ENCODE data around the gene IRF7.

The IRF7 gene

DNA sequence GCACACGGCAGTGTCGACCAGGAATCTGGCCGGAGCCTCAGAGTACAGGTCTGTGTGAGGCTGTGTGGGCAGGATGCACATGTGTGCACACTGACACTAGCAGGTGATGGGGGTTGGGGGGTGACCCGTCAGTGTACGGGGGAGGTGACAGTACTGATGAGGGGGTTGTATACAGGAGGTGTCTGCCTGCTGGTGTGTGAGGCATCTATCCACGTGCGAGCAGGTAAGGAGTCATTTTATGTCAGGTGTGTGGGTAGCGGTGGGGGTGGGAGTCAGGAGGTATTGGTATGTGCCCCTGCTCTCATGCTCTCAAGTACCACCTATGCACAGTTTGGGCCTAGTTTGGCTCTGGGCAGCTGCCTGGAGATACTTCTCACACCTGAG, 44.0 kb downstream of the IRF7 start:
- TF ChIP-seq, protein P1, sequence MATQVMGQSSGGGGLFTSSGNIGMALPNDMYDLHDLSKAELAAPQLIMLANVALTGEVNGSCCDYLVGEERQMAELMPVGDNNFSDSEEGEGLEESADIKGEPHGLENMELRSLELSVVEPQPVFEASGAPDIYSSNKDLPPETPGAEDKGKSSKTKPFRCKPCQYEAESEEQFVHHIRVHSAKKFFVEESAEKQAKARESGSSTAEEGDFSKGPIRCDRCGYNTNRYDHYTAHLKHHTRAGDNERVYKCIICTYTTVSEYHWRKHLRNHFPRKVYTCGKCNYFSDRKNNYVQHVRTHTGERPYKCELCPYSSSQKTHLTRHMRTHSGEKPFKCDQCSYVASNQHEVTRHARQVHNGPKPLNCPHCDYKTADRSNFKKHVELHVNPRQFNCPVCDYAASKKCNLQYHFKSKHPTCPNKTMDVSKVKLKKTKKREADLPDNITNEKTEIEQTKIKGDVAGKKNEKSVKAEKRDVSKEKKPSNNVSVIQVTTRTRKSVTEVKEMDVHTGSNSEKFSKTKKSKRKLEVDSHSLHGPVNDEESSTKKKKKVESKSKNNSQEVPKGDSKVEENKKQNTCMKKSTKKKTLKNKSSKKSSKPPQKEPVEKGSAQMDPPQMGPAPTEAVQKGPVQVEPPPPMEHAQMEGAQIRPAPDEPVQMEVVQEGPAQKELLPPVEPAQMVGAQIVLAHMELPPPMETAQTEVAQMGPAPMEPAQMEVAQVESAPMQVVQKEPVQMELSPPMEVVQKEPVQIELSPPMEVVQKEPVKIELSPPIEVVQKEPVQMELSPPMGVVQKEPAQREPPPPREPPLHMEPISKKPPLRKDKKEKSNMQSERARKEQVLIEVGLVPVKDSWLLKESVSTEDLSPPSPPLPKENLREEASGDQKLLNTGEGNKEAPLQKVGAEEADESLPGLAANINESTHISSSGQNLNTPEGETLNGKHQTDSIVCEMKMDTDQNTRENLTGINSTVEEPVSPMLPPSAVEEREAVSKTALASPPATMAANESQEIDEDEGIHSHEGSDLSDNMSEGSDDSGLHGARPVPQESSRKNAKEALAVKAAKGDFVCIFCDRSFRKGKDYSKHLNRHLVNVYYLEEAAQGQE (IDR thresholded peaks at IDR 0.05; ENCODE audit: low read depth), result no peak
- TF ChIP-seq MAX (IDR thresholded peaks at IDR 0.05), result no peak
- TF ChIP-seq TEAD4 (IDR thresholded peaks at IDR 0.05), result no peak
- no peak for TF ChIP-seq RAD21 (IDR thresholded peaks at IDR 0.05; ENCODE audit: low read depth)
- TF ChIP-seq CREB1 (IDR thresholded peaks at IDR 0.05; ENCODE audit: low read depth), result no peak
- TF ChIP-seq CEBPB (IDR thresholded peaks at IDR 0.05), result no peak
- TF ChIP-seq NFIC (IDR thresholded peaks at IDR 0.05), result no peak
- no peak for TF ChIP-seq EGR1 (IDR thresholded peaks at IDR 0.05)
- TF ChIP-seq YY1 (IDR thresholded peaks at IDR 0.05; ENCODE audit: low read depth), result no peak
- TF ChIP-seq EP300 (IDR thresholded peaks at IDR 0.05; ENCODE audit: borderline replicate concordance), result no peak
- TF ChIP-seq, protein P2, sequence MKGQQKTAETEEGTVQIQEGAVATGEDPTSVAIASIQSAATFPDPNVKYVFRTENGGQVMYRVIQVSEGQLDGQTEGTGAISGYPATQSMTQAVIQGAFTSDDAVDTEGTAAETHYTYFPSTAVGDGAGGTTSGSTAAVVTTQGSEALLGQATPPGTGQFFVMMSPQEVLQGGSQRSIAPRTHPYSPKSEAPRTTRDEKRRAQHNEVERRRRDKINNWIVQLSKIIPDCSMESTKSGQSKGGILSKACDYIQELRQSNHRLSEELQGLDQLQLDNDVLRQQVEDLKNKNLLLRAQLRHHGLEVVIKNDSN (IDR thresholded peaks at IDR 0.05), result no peak
- no peak for TF ChIP-seq FOXM1 (IDR thresholded peaks at IDR 0.05; ENCODE audit: borderline replicate concordance, low read depth)
- TF ChIP-seq ZBTB7A (IDR thresholded peaks at IDR 0.05; ENCODE audit: low read depth), result no peak
- TF ChIP-seq TCF12 (IDR thresholded peaks at IDR 0.05; ENCODE audit: low read depth), result no peak

- TF ChIP-seq TCF12 (IDR thresholded peaks at IDR 0.05; ENCODE audit: low read depth), result no peak
- TF ChIP-seq MAX (IDR thresholded peaks at IDR 0.05), result no peak
- TF ChIP-seq CREB1 (IDR thresholded peaks at IDR 0.05; ENCODE audit: low read depth), result no peak
- TF ChIP-seq, protein P1 (IDR thresholded peaks at IDR 0.05; ENCODE audit: low read depth), result no peak
- TF ChIP-seq EP300 (IDR thresholded peaks at IDR 0.05; ENCODE audit: borderline replicate concordance), result no peak
- TF ChIP-seq YY1 (IDR thresholded peaks at IDR 0.05; ENCODE audit: low read depth), result no peak
Observed at GRCh38 chr11:569158-569885, 46.4 kb downstream of the IRF7 start.

- peak; percentile 68 for TF ChIP-seq ZBTB7A (IDR thresholded peaks at IDR 0.05; ENCODE audit: low read depth)
- no peak for TF ChIP-seq TEAD4 (IDR thresholded peaks at IDR 0.05)
- TF ChIP-seq NFIC (IDR thresholded peaks at IDR 0.05), result no peak
- TF ChIP-seq YY1 (IDR thresholded peaks at IDR 0.05; ENCODE audit: low read depth), result 0 out of 2 replicates have a peak, but pooled peaks have one; percentile 27
- TF ChIP-seq CREB1 (IDR thresholded peaks at IDR 0.05; ENCODE audit: low read depth), result no peak
- peak; percentile 5; the same call in 1 of the 2 replicates for TF ChIP-seq TAF1 (IDR thresholded peaks at IDR 0.05; ENCODE audit: low read depth)
- TF ChIP-seq, protein P2 (IDR thresholded peaks at IDR 0.05), result 0 out of 2 replicates have a peak, but pooled peaks have one; percentile 1
- TF ChIP-seq MAX (IDR thresholded peaks at IDR 0.05), result peak; percentile 31; the same call in 1 of the 2 replicates
- TF ChIP-seq, protein P1 (IDR thresholded peaks at IDR 0.05; ENCODE audit: low read depth), result no peak
Observed at GRCh38 chr11:568306-569157, 47.2 kb downstream of the IRF7 start.
